Measurements from ENCODE around the gene TEX12. TPM values are rescaled to one million over a fixed set of nuclear protein-coding genes. Genes with fewer than 3 reads are reported as not detected.

Gene TEX12
- total and polyA plus RNA-seq, 2 of the 8 experiments (the other 6 are each of a cell fraction or from before 2014, with no cell fraction given), result not detected

DNA sequence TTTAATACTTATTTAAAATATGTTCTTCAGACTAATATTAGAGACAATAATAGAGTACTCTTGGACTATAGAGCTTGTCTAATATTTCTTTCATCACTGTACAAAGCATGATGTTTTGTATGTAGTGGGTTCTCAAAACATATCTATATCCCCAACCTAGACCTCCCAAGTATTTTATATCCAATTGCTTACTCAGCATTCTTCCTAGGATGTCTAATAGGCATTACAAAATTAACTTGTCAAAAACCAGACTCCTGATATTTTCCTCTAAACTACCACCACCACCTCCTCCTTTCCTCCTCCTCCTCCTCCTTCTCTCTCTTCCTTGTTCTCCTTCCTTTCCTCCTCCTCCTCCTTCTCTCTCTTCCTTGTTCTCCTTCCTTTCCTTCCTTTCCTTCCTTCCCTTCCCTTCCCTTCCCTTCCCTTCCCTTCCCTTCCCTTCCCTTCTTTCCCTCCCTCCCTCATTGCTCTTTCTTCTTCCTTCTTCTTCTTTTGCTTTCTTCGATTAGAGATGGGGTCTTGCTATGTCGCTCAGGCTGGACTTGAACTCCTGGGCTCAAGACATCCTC, 29.4 kb downstream of the TEX12 start:
- no peak overlapping the region for H3K56ac ChIP-seq (replicated peaks; ENCODE audit: insufficient read length, low read depth, low read length)
- H3K14ac ChIP-seq (ENCODE audit: insufficient read length), result no peak overlapping the region
- TF ChIP-seq MAFK (IDR thresholded peaks at IDR 0.05; ENCODE audit: low read depth, low read length) (peak; percentile 49; the same call in 1 of the 2 replicates), JUND (IDR thresholded peaks at IDR 0.05; ENCODE audit: low read length) (no peak), BACH1 (IDR thresholded peaks at IDR 0.05; ENCODE audit: low read length) (no peak), NANOG (IDR thresholded peaks at IDR 0.05; ENCODE audit: insufficient read depth, low read depth, low read length, poor library complexity, severe bottlenecking) (no peak)
- no peak overlapping the region for H3K23ac ChIP-seq (ENCODE audit: insufficient read length)
- no peaks in the 10 kb centered on the region for H3K79me1 ChIP-seq (ENCODE audit: low read depth, low read length)
- FAIRE-seq (no peak), DNase-seq (ENCODE audit: low read depth in 1 of 2, low spot score in 2 of 2) (no peak)
- WGBS, 2 experiments (ENCODE audit: extremely low coverage in 1 of 2, insufficient coverage in 1 of 2, insufficient read length in 1 of 2, insufficient replicate concordance in 2 of 2, low coverage in 1 of 2, low lambda C conversion rate in 2 of 2, missing lambda C conversion rate in 1 of 2), result 95% methylated on average over 2 of the region's 2 CpGs; no CpG with 5 or more reads in 1 of the 2 experiments
- H3K4ac ChIP-seq (replicated peaks; ENCODE audit: insufficient read length, low read depth, low read length), result no peak overlapping the region
- H2BK15ac ChIP-seq (ENCODE audit: low read length), result no peak overlapping the region
- no peaks in the 10 kb centered on the region for H3K4me1 ChIP-seq (replicated peaks in 1 of 4; ENCODE audit: control insufficient read depth in 3 of 4, insufficient read depth in 4 of 4, low read length in 3 of 4)
- H4K5ac ChIP-seq (ENCODE audit: insufficient read length, low read depth, low read length), result no peak overlapping the region
- no peaks in the 10 kb centered on the region for H3K36me3 ChIP-seq (ENCODE audit: control insufficient read depth in 2 of 4, insufficient read depth in 4 of 4, low read length in 3 of 4)
- no peak overlapping the region for H3K27ac ChIP-seq (ENCODE audit: low read depth, low read length)
- H3K23me2 ChIP-seq (ENCODE audit: low read depth, low read length), result no peaks in the 10 kb centered on the region
- POLR2A ChIA-PET (ENCODE audit: partially characterized antibody), result no interaction called here
- no peak overlapping the region for H2AK5ac ChIP-seq (ENCODE audit: low read depth, low read length)
- H3K4me3 ChIP-seq (ENCODE audit: extremely low read depth in 1 of 4, insufficient read depth in 2 of 4, low read depth in 3 of 4, low read length in 4 of 4), result no peak overlapping the region
- no peak overlapping the region for H2BK20ac ChIP-seq (ENCODE audit: low read length)
- no peak overlapping the region for H2BK5ac ChIP-seq (ENCODE audit: low read depth, low read length)
- no peak overlapping the region for H3K4me2 ChIP-seq (ENCODE audit: insufficient read depth in 1 of 2, low read depth in 2 of 2, low read length in 2 of 2)
- no peak overlapping the region for H2AFZ ChIP-seq (ENCODE audit: low read length)
- no peak overlapping the region for H4K8ac ChIP-seq (ENCODE audit: extremely low read depth, insufficient read depth, low read length)
- no peak overlapping the region for H4K91ac ChIP-seq (replicated peaks; ENCODE audit: insufficient read length, low read length)
- no peak overlapping the region for H3K9ac ChIP-seq (replicated peaks in 1 of 4; ENCODE audit: extremely low read depth in 1 of 4, low read depth in 3 of 4, low read length in 3 of 4)
- no peak overlapping the region for H2BK120ac ChIP-seq (replicated peaks; ENCODE audit: low read depth, low read length)
- no peaks in the 10 kb centered on the region for H3K9me3 ChIP-seq (ENCODE audit: insufficient read depth in 2 of 2, low read depth in 1 of 2, low read length in 1 of 2)
- H3K18ac ChIP-seq (ENCODE audit: extremely low read depth, low read length), result no peak overlapping the region
- no peak overlapping the region for H2BK12ac ChIP-seq (ENCODE audit: low read depth, low read length)
- H3K79me2 ChIP-seq (ENCODE audit: control insufficient read depth in 1 of 2, insufficient read depth in 2 of 2, low read length in 2 of 2), result no peaks in the 10 kb centered on the region
- no peaks in the 10 kb centered on the region for H4K20me1 ChIP-seq (replicated peaks in 1 of 2; ENCODE audit: control insufficient read depth in 1 of 2, insufficient read depth in 2 of 2, low read length in 2 of 2)
- no peaks in the 10 kb centered on the region; a peak in 1 of 7 replicates for H3K27me3 ChIP-seq (replicated peaks in 1 of 4; ENCODE audit: control insufficient read depth in 3 of 4, extremely low read depth in 1 of 4, insufficient read depth in 3 of 4, low read length in 3 of 4)
- CTCF ChIA-PET (ENCODE audit: partially characterized antibody), result interaction anchor here (1.5 kb wide), 1 partner anchor 21 kb away, joined by 4 read pairs; the partner anchor contains the start of gene BCO2
